ENCODE data around the gene RGS11. TPM values are rescaled to one million over a fixed set of nuclear protein-coding genes. Genes with fewer than 3 reads are reported as not detected.
A peak's percentile ranks its signal among the peaks of the same experiment; 100 is the strongest.

The RGS11 gene
- polyA plus RNA-seq, 2 of the 4 experiments (the other 2 are of a cell fraction), result 2.1 to 5.3 TPM

- H3K4me1 ChIP-seq, result peaks cover 25% of the 10 kb centered on the region
- TF ChIP-seq NFE2L2 (conservative IDR thresholded peaks at IDR 0.05; ENCODE audit: low read length), result no peak
- no peak for TF ChIP-seq TFCP2L1 (CRISPR knock-in tag; IDR thresholded peaks at IDR 0.05)
- no peak for TF ChIP-seq FOXS1 (CRISPR knock-in tag; IDR thresholded peaks at IDR 0.05)
- TF ChIP-seq CBX2 (IDR thresholded peaks at IDR 0.05; ENCODE audit: borderline replicate concordance, low read depth), result no peak
- TF ChIP-seq BCL3 (IDR thresholded peaks at IDR 0.05), result no peak
- TF ChIP-seq USF2 (IDR thresholded peaks at IDR 0.05), result no peak
- no peak for TF ChIP-seq FOSL2 (IDR thresholded peaks at IDR 0.05)
- no peak for TF ChIP-seq FOSL2 (CRISPR knock-in tag; IDR thresholded peaks at IDR 0.05)
- TF ChIP-seq NR3C1 (IDR thresholded peaks at IDR 0.05), result no peak
- no peak for TF ChIP-seq CTCF (IDR thresholded peaks at IDR 0.05)
- TF ChIP-seq HDAC2 (IDR thresholded peaks at IDR 0.05), result no peak
- TF ChIP-seq ZNF302 (CRISPR knock-in tag; IDR thresholded peaks at IDR 0.05), result no peak
- DNase-seq (ENCODE audit: low read depth in 1 of 2, low spot score in 1 of 2), result peak; percentile 53 to 59
- ChIA-PET CTCF (no interaction called here), POLR2A (interaction anchor here (0.5 kb wide), 1 partner anchor 79 kb away, joined by 3 read pairs; the partner anchor contains the start of gene AXIN1)
- H3K9me3 ChIP-seq, result no peaks in the 10 kb centered on the region
- H3K4me2 ChIP-seq, result peak overlapping the region; percentile 33
- 57% methylated on average over 11 of the region's 30 CpGs for WGBS (ENCODE audit: missing lambda C conversion rate)
- H3K4me3 ChIP-seq, result no peak overlapping the region
- H3K27ac ChIP-seq, result peak overlapping the region in 1 of 2 experiments; percentile 57; a peak in 2 of 6 replicates
- FAIRE-seq, result no peak
- ATAC-seq, result peak; percentile 52 to 74; a peak in 5 of 6 replicates
These were observed 2.0 kb downstream of the RGS11 start for GRCh38 chr16:273547-274421.

GRCh38 chr16:272633-273546, 2.9 kb downstream of the RGS11 start:
- Histone ChIP-seq H3K9me3 (no peaks in the 10 kb centered on the region), H3K27ac (peak overlapping the region in 1 of 2 experiments; percentile 57; a peak in 2 of 6 replicates), H3K4me1 (peaks cover 25% of the 10 kb centered on the region), H3K4me2 (peak overlapping the region; percentile 33), H3K4me3 (no peak overlapping the region)
- no peak for DNase-seq (ENCODE audit: low read depth in 1 of 2, low spot score in 1 of 2)
- FAIRE-seq, result no peak
- CTCF ChIA-PET, result no interaction called here
- peak in 1 of 2 experiments; percentile 28; a peak in 4 of 6 replicates for ATAC-seq
- POLR2A ChIA-PET, result no interaction called here
- WGBS (ENCODE audit: missing lambda C conversion rate), result 79% methylated on average over 21 of the region's 36 CpGs
- TF ChIP-seq NPAS2 (CRISPR knock-in tag; IDR thresholded peaks at IDR 0.05; ENCODE audit: borderline replicate concordance) (no peak), E2F6 (IDR thresholded peaks at IDR 0.05; ENCODE audit: borderline replicate concordance, low read depth) (no peak), EHF (CRISPR knock-in tag; IDR thresholded peaks at IDR 0.05) (no peak), HEYL (CRISPR knock-in tag; IDR thresholded peaks at IDR 0.05) (no peak), BHLHE40 (IDR thresholded peaks at IDR 0.05; ENCODE audit: low read depth, low read length) (no peak), POLR2AphosphoS2 (conservative IDR thresholded peaks at IDR 0.05; ENCODE audit: low read length) (no peak)
